WTC11 (cell line): Measurements from ENCODE around the gene SKIC8.

ENCODE experiments used
- ATF3 ChIP-seq: sonication (generic); formaldehyde crosslinking; conservative IDR thresholded peaks from 2 replicates; pipeline ENCODE4 v1.8.1; 2022; ENCODE audit warnings: mild to moderate bottlenecking, missing genetic modification reagents
- IRF1 ChIP-seq: sonication (generic); formaldehyde crosslinking; IDR thresholded peaks from 2 replicates; pipeline ENCODE4 v1.8.0; 2023; ENCODE audit warnings: missing genetic modification reagents
- IRF2 ChIP-seq: sonication (generic); formaldehyde crosslinking; IDR thresholded peaks from 2 replicates; pipeline ENCODE4 v1.8.0; 2022; ENCODE audit warnings: low read depth, missing genetic modification reagents, borderline replicate concordance
- SMAD3 ChIP-seq: sonication (generic); formaldehyde crosslinking; IDR thresholded peaks from 2 replicates; pipeline ENCODE4 v1.8.0; 2022; ENCODE audit warnings: missing genetic modification reagents, mild to moderate bottlenecking, borderline replicate concordance
- ZNF423 ChIP-seq: fragments of 250-450 bp; sonication (Bioruptor Pico); IDR thresholded peaks from 2 replicates; pipeline ENCODE4 v2.1.2; 2022; ENCODE audit warnings: mild to moderate bottlenecking, moderate library complexity
- TF ChIP-seq, protein P1 (sequence below): fragments of 200-600 bp; IDR thresholded peaks from 2 replicates; pipeline ENCODE4 v1.8.0; 2022; ENCODE audit warnings: antibody characterized with exemption
- TF ChIP-seq, protein P2 (sequence below): sonication (generic); formaldehyde crosslinking; conservative IDR thresholded peaks from 2 replicates; pipeline ENCODE4 v1.8.1; 2023; ENCODE audit warnings: mild to moderate bottlenecking, low read depth, missing genetic modification reagents, moderate library complexity
- TF ChIP-seq, protein P3 (sequence below): sonication (generic); formaldehyde crosslinking; IDR thresholded peaks from 2 replicates; pipeline ENCODE4 v1.8.1; 2023; ENCODE audit warnings: mild to moderate bottlenecking, moderate library complexity, missing genetic modification reagents

GRCh38 chr15:78315686-78316282 lies 16.4 kb upstream of the SKIC8 start:
- no peak for TF ChIP-seq ZNF423
- TF ChIP-seq ATF3 = no peak
- TF ChIP-seq IRF1 (CRISPR knock-in tag) = no peak
- TF ChIP-seq, protein P1, sequence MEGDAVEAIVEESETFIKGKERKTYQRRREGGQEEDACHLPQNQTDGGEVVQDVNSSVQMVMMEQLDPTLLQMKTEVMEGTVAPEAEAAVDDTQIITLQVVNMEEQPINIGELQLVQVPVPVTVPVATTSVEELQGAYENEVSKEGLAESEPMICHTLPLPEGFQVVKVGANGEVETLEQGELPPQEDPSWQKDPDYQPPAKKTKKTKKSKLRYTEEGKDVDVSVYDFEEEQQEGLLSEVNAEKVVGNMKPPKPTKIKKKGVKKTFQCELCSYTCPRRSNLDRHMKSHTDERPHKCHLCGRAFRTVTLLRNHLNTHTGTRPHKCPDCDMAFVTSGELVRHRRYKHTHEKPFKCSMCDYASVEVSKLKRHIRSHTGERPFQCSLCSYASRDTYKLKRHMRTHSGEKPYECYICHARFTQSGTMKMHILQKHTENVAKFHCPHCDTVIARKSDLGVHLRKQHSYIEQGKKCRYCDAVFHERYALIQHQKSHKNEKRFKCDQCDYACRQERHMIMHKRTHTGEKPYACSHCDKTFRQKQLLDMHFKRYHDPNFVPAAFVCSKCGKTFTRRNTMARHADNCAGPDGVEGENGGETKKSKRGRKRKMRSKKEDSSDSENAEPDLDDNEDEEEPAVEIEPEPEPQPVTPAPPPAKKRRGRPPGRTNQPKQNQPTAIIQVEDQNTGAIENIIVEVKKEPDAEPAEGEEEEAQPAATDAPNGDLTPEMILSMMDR = no peak
- TF ChIP-seq SMAD3 (CRISPR knock-in tag) = no peak
- TF ChIP-seq, protein P2, sequence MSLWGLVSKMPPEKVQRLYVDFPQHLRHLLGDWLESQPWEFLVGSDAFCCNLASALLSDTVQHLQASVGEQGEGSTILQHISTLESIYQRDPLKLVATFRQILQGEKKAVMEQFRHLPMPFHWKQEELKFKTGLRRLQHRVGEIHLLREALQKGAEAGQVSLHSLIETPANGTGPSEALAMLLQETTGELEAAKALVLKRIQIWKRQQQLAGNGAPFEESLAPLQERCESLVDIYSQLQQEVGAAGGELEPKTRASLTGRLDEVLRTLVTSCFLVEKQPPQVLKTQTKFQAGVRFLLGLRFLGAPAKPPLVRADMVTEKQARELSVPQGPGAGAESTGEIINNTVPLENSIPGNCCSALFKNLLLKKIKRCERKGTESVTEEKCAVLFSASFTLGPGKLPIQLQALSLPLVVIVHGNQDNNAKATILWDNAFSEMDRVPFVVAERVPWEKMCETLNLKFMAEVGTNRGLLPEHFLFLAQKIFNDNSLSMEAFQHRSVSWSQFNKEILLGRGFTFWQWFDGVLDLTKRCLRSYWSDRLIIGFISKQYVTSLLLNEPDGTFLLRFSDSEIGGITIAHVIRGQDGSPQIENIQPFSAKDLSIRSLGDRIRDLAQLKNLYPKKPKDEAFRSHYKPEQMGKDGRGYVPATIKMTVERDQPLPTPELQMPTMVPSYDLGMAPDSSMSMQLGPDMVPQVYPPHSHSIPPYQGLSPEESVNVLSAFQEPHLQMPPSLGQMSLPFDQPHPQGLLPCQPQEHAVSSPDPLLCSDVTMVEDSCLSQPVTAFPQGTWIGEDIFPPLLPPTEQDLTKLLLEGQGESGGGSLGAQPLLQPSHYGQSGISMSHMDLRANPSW (CRISPR knock-in tag) = no peak
- TF ChIP-seq IRF2 (CRISPR knock-in tag) = no peak
- TF ChIP-seq, protein P3, sequence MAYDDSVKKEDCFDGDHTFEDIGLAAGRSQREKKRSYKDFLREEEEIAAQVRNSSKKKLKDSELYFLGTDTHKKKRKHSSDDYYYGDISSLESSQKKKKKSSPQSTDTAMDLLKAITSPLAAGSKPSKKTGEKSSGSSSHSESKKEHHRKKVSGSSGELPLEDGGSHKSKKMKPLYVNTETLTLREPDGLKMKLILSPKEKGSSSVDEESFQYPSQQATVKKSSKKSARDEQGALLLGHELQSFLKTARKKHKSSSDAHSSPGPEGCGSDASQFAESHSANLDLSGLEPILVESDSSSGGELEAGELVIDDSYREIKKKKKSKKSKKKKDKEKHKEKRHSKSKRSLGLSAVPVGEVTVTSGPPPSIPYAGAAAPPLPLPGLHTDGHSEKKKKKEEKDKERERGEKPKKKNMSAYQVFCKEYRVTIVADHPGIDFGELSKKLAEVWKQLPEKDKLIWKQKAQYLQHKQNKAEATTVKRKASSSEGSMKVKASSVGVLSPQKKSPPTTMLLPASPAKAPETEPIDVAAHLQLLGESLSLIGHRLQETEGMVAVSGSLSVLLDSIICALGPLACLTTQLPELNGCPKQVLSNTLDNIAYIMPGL (CRISPR knock-in tag) = no peak
